Measurements from ENCODE around the gene MED29. TPM values are rescaled to one million over a fixed set of nuclear protein-coding genes. Genes with fewer than 3 reads are reported as not detected.
A peak's percentile ranks its signal among the peaks of the same experiment; 100 is the strongest.

Gene MED29
- total RNA-seq, 1 experiment from 2014 or later = 739 TPM

DNA sequence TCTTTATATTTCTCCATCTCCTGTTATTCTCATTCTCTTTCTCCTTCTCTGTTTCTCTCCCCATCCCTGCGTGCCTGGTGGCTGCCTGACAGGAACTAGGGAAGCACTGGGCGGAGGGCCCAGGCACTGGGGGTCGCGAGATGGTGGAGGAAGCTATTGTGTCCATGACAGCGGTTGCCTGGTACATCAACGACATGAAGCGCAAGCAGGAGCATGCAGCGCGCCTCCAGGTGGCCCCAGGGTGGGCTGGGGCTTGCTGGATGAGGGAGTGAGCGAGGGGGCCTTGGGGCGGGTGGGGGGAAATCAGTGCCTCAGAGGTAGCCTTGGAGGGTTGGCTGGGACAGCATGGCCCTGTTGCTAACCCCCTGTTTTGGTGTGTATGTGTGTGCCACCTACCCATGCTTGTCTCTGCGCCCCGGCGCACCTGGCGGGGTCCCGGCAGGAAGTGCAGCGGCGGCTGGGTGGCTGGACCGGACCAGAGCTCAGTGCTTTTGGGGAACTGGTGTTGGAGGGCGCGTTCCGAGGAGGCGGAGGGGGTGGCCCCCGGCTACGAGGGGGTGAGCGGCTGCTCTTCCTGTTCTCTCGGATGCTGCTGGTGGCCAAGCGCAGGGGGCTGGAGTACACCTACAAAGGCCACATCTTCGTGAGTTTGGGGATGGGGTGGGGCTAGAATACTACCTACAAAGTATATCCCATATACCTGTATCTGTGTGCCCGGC is 26.4 kb downstream of the MED29 start:
- Histone ChIP-seq H3K27me3 (ENCODE audit: control insufficient read depth, insufficient read depth, low read length) (no peaks in the 10 kb centered on the region), H3K4me3 (ENCODE audit: low read depth in 2 of 2, low read length in 2 of 2) (no peak overlapping the region), H3K36me3 (ENCODE audit: control insufficient read depth, insufficient read depth, low read length) (peaks cover 53% of the 10 kb centered on the region), H3K4me1 (ENCODE audit: control insufficient read depth, insufficient read depth, low read length) (peaks cover 26% of the 10 kb centered on the region), H3K27ac (ENCODE audit: low read length) (no peak overlapping the region), H3K9me3 (ENCODE audit: control insufficient read depth, insufficient read depth, low read depth, low read length) (no peaks in the 10 kb centered on the region)
- POLR2A ChIA-PET = interaction anchor here (0.6 to 8.9 kb wide), 12 partner anchors 10 to 737 kb away, joined by 3 to 230 read pairs (median 5); partner anchors contain the start of genes MED29, PAF1, RPS16 and SUPT5H
- intact Hi-C loops (cut with micrococcal nuclease; ENCODE audit: unreplicated experiment) = loop anchor here (10.0 kb wide), 1 partner anchor 443 kb away; the partner anchor contains the start of gene FBXO17
- BruUV-seq (replicated peaks) = no TSS peak
- ATAC-seq (no peak), DNase-seq (ENCODE audit: low read depth, low spot score) (no peak)
- in situ Hi-C loops (cut with HindIII; ENCODE audit: low pct_unique_long_range_greater_than_20kb, low sequenced_read_pairs) = no loop called here
- TF ChIP-seq CTCF (IDR thresholded peaks at IDR 0.05) (no peak), TCF7L2 (IDR thresholded peaks at IDR 0.05; ENCODE audit: low read depth, low read length) (no peak), SIN3A (IDR thresholded peaks at IDR 0.05; ENCODE audit: borderline replicate concordance, insufficient read depth, low read depth, low read length) (no peak), POLR2AphosphoS5 (IDR thresholded peaks at IDR 0.05; ENCODE audit: low read depth, low read length) (no peak)
- TF ChIP-seq, protein P1, sequence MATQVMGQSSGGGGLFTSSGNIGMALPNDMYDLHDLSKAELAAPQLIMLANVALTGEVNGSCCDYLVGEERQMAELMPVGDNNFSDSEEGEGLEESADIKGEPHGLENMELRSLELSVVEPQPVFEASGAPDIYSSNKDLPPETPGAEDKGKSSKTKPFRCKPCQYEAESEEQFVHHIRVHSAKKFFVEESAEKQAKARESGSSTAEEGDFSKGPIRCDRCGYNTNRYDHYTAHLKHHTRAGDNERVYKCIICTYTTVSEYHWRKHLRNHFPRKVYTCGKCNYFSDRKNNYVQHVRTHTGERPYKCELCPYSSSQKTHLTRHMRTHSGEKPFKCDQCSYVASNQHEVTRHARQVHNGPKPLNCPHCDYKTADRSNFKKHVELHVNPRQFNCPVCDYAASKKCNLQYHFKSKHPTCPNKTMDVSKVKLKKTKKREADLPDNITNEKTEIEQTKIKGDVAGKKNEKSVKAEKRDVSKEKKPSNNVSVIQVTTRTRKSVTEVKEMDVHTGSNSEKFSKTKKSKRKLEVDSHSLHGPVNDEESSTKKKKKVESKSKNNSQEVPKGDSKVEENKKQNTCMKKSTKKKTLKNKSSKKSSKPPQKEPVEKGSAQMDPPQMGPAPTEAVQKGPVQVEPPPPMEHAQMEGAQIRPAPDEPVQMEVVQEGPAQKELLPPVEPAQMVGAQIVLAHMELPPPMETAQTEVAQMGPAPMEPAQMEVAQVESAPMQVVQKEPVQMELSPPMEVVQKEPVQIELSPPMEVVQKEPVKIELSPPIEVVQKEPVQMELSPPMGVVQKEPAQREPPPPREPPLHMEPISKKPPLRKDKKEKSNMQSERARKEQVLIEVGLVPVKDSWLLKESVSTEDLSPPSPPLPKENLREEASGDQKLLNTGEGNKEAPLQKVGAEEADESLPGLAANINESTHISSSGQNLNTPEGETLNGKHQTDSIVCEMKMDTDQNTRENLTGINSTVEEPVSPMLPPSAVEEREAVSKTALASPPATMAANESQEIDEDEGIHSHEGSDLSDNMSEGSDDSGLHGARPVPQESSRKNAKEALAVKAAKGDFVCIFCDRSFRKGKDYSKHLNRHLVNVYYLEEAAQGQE (IDR thresholded peaks at IDR 0.05; ENCODE audit: insufficient read depth in 1 of 2, low read depth in 2 of 2, low read length in 1 of 2) = no peak
- CTCF ChIA-PET = interaction anchor here (0.6 to 6.8 kb wide), 8 partner anchors 9 to 85 kb away, joined by 3 to 147 read pairs (median 10); partner anchors contain the start of genes RPS16 and SAMD4B

DNA sequence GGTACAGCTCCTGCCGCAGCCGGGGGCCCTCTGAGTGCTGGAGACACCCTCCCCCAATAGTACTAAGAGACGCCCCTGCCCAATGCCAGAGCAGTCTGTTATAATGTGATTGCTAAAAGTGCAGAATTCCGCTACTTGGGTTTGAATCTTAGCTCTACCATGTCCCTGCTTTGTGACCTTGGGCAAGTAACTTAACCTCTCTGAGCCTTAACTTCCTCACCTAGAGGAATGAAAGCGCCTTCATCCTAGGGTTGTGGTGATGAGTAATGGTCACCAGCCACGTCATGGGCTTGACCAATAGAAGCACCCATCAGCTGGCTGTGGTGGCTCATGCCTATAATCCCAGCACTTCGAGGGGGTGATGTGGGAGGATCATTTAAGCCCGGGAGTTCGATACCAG is 27.8 kb downstream of the MED29 start:
- ChIA-PET POLR2A (interaction anchor here (0.6 to 8.9 kb wide), 10 partner anchors 9 to 1753 kb away, joined by 3 to 230 read pairs (median 5); partner anchors contain the start of genes RPS16 and SUPT5H), CTCF (interaction anchor here (0.5 to 2.9 kb wide), 5 partner anchors 9 to 74 kb away, joined by 3 to 19 read pairs (median 9); partner anchors contain the start of gene RPS16)
- H3K36me3 ChIP-seq (ENCODE audit: control insufficient read depth, insufficient read depth, low read length) = peaks cover 67% of the 10 kb centered on the region
- ATAC-seq (no peak), DNase-seq (ENCODE audit: low read depth, low spot score) (peak; percentile 64)
- H3K4me1 ChIP-seq (ENCODE audit: control insufficient read depth, insufficient read depth, low read length) = peaks cover 24% of the 10 kb centered on the region
- no peak overlapping the region for H3K4me3 ChIP-seq (ENCODE audit: low read depth in 2 of 2, low read length in 2 of 2)
- intact Hi-C loops (cut with micrococcal nuclease; ENCODE audit: unreplicated experiment) = loop anchor here (10.0 kb wide), 1 partner anchor 444 kb away; the partner anchor contains the start of gene FBXO17
- H3K9me3 ChIP-seq (ENCODE audit: control insufficient read depth, insufficient read depth, low read depth, low read length) = no peaks in the 10 kb centered on the region
- H3K27ac ChIP-seq (ENCODE audit: low read length) = no peak overlapping the region
- H3K27me3 ChIP-seq (ENCODE audit: control insufficient read depth, insufficient read depth, low read length) = no peaks in the 10 kb centered on the region
- TF ChIP-seq CTCF (IDR thresholded peaks at IDR 0.05) = no peak
- no peak for TF ChIP-seq POLR2AphosphoS5 (IDR thresholded peaks at IDR 0.05; ENCODE audit: low read depth, low read length)
- TF ChIP-seq TCF7L2 (IDR thresholded peaks at IDR 0.05; ENCODE audit: low read depth, low read length) = no peak
- no peak for TF ChIP-seq SIN3A (IDR thresholded peaks at IDR 0.05; ENCODE audit: borderline replicate concordance, insufficient read depth, low read depth, low read length)
- TF ChIP-seq, protein P1 (IDR thresholded peaks at IDR 0.05; ENCODE audit: insufficient read depth in 1 of 2, low read depth in 2 of 2, low read length in 1 of 2) = no peak
- in situ Hi-C loops (cut with HindIII; ENCODE audit: low pct_unique_long_range_greater_than_20kb, low sequenced_read_pairs) = no loop called here
- no TSS peak for BruUV-seq (replicated peaks)
